Left ventricle myocardium inferior (tissue), 1 donor: Measurements from ENCODE around the gene KLK1. TPM values are rescaled to one million over a fixed set of nuclear protein-coding genes. Genes with fewer than 3 reads are reported as not detected.
"Not testable (repeated sequence)": the region's sequence is repeated elsewhere in the genome, so short reads cannot be mapped to it uniquely, and the experiment has no call there.

ENCODE experiments used
- DNase-seq: peaks from one replicate; pipeline ENCODE4 v3.0.0-alpha.2; 2020
- H3K27ac ChIP-seq: fragments of 200-600 bp; replicated peaks from 2 replicates; pipeline ENCODE4 v1.8.0; 2021
- H3K27me3 ChIP-seq: fragments of 200-600 bp; 2 replicates; pipeline ENCODE4 v1.8.0; 2021; ENCODE audit warnings: low read depth
- H3K36me3 ChIP-seq: fragments of 200-600 bp; 2 replicates; pipeline ENCODE4 v1.8.0; 2021
- H3K4me1 ChIP-seq: fragments of 200-600 bp; 2 replicates; pipeline ENCODE4 v1.8.0; 2021
- H3K4me3 ChIP-seq: fragments of 200-600 bp; 2 replicates; pipeline ENCODE4 v1.8.0; 2021; ENCODE audit warnings: mild to moderate bottlenecking, moderate library complexity
- H3K9me3 ChIP-seq: fragments of 200-600 bp; replicated peaks from 2 replicates; pipeline ENCODE4 v1.8.0; 2021
- intact Hi-C: fragments of 100-400 bp; cut with micrococcal nuclease; formaldehyde crosslinking; loops from one replicate; pipeline ENCODE4 v1.11.0; 2022
- total RNA-seq: library from RNA; stranded (reverse); fragmentation: NEBNext Ultra II Directional; extraction: Animal tissue kit (Norgen Biotek cat#: 25700); gene quantifications from one replicate; pipeline ENCODE4 v1.2.1, GENCODE V29; 2021
- TF ChIP-seq, protein P1 (sequence below): fragments of 200-600 bp; IDR thresholded peaks from 2 replicates; pipeline ENCODE4 v1.8.0; 2021; ENCODE audit warnings: antibody characterized with exemption, mild to moderate bottlenecking, borderline replicate concordance
- donor health status: DM: no; HTN: yes; CAD: no; lungs with severe emphysema.

Gene KLK1
- total RNA-seq, 1 donor from 2014 or later: 0.41 TPM

DNA sequence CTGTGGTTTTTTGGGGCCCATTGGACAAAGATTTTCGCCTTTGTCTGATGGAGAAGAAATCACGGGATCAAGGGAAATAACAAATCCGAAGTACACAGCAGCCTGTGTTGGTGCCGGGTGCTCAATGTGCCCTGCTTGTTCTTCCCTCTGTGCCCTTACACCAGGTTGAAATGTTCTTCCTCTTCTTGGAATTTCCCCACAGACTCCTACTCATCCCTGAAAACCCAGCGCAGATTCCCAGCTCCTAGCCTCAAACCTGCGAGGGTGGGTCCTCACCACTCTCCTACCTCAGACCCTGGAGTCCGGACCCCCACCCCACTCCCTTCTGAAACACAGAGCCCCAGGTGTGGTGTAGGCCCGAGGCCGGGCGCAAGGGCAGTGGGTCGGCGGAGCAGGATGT lies 38.3 kb downstream of the KLK1 start:
- intact Hi-C loops: no loop called here
- no peak overlapping the region for H3K4me3 ChIP-seq
- H3K36me3 ChIP-seq: no peaks in the 10 kb centered on the region
- no peaks in the 10 kb centered on the region for H3K9me3 ChIP-seq
- H3K27ac ChIP-seq: no peak overlapping the region
- H3K4me1 ChIP-seq: peaks cover 3% of the 10 kb centered on the region
- H3K27me3 ChIP-seq: peaks cover 35% of the 10 kb centered on the region
- TF ChIP-seq, protein P1, sequence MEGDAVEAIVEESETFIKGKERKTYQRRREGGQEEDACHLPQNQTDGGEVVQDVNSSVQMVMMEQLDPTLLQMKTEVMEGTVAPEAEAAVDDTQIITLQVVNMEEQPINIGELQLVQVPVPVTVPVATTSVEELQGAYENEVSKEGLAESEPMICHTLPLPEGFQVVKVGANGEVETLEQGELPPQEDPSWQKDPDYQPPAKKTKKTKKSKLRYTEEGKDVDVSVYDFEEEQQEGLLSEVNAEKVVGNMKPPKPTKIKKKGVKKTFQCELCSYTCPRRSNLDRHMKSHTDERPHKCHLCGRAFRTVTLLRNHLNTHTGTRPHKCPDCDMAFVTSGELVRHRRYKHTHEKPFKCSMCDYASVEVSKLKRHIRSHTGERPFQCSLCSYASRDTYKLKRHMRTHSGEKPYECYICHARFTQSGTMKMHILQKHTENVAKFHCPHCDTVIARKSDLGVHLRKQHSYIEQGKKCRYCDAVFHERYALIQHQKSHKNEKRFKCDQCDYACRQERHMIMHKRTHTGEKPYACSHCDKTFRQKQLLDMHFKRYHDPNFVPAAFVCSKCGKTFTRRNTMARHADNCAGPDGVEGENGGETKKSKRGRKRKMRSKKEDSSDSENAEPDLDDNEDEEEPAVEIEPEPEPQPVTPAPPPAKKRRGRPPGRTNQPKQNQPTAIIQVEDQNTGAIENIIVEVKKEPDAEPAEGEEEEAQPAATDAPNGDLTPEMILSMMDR: no peak
- no peak for DNase-seq

GRCh38 chr19:50784710-50785109 lies 38.9 kb downstream of the KLK1 start:
- intact Hi-C loops: no loop called here
- no peaks in the 10 kb centered on the region for H3K36me3 ChIP-seq

GRCh38 chr19:50783848-50784152 lies 39.8 kb downstream of the KLK1 start:
- DNase-seq, H3K27ac ChIP-seq, H3K9me3 ChIP-seq, H3K4me3 ChIP-seq, intact Hi-C loops, H3K4me1 ChIP-seq, H3K36me3 ChIP-seq: not testable (repeated sequence)
- H3K27me3 ChIP-seq: peaks cover 51% of the 10 kb centered on the region

More at GRCh38 chr19:50784710-50785109, 38.9 kb downstream of the KLK1 start:
- peaks cover 42% of the 10 kb centered on the region for H3K27me3 ChIP-seq
- TF ChIP-seq, protein P1: no peak
- DNase-seq: no peak
- no peak overlapping the region for H3K4me3 ChIP-seq
- H3K27ac ChIP-seq: no peak overlapping the region
- peaks cover 3% of the 10 kb centered on the region for H3K4me1 ChIP-seq
- no peaks in the 10 kb centered on the region for H3K9me3 ChIP-seq

DNA sequence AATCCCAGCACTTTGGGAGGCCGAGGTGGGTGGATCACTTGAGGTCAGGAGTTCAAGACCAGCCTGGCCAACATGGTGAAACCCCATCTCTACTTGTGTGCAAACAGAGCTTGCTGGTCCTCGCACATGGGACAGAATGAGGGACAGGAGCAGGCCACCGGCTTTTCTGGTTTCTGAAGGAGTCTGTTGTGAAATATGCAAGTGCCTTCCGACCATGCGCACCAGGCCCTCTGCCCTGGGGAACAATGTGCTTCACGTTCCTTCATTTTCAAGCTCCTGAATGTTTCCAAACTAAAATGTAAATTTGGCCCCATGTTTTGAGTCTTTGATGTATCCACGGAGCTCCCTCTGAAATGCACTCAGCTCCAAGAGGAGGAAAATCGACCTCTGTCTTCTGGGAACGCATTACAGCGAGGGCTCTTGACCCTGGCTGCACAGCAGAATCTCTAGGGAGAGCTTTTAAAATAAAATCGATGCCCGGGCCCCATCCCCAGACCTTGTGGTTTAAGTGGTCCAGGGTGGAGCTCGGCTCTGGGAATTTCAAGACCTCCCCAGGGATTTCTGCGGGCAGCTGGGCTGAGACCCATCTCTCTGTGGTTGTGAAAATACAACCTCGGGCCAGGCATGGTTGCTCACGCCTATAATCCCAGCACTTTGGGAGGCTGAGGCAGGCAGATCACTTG lies 42.7 kb downstream of the KLK1 start:
- Histone ChIP-seq H3K4me3 (no peak overlapping the region), H3K4me1 (peaks cover 3% of the 10 kb centered on the region), H3K27me3 (peaks cover 80% of the 10 kb centered on the region), H3K36me3 (no peaks in the 10 kb centered on the region), H3K27ac (no peak overlapping the region), H3K9me3 (peaks cover 11% of the 10 kb centered on the region)
- intact Hi-C loops: no loop called here
- no peak for DNase-seq
- TF ChIP-seq, protein P1: no peak

DNA sequence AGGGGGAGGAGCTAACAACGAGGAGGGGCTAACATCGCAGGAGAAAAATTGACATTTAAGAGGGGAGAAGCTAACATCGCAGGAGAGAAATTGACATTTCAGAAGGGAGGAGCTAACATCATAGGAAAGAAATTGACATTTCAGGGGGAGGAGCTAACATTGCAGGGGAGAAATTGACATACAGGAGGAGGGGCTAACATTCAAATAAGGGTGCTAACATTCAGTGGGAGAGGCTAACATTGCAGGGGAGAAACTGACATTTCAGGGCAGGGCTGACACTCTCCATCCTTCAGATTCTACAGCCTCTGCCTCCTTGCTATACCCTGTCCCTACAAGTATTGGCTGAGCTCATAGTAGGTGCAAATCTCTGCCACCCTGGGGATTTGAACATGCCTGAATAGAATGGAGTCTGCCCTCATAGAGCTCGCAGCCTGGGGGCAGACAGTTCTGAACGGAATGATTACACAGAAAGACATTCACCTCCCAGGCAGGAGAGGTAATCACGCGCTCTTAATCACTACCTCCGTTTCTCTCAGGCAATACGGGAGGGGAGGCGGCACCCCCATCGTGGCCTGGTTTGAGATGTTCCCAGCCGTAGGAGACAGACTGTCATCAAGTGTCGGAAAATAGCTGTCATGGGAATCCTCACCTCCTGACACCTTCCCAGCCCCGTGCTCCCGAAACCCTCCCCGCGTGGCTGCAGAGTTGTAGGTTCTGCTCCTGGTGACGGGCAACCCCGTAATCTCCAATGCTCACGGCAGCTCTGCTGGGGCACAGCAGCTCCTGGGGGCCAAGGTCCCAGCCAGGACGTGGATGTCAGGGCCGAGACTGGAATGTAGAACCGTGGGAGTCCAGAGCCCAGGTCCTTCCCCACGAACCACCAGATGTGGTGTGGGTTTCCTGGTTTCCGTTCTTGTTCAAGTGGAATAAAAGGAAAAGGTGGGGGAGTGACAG lies 43.8 kb downstream of the KLK1 start:
- TF ChIP-seq, protein P1: no peak
- H3K27me3 ChIP-seq: peaks cover 87% of the 10 kb centered on the region
- DNase-seq: no peak
- no peak overlapping the region for H3K4me3 ChIP-seq
- H3K4me1 ChIP-seq: peaks cover 3% of the 10 kb centered on the region
- peaks cover 11% of the 10 kb centered on the region for H3K9me3 ChIP-seq
- intact Hi-C loops: no loop called here
- H3K27ac ChIP-seq: no peak overlapping the region
- H3K36me3 ChIP-seq: no peaks in the 10 kb centered on the region

DNA sequence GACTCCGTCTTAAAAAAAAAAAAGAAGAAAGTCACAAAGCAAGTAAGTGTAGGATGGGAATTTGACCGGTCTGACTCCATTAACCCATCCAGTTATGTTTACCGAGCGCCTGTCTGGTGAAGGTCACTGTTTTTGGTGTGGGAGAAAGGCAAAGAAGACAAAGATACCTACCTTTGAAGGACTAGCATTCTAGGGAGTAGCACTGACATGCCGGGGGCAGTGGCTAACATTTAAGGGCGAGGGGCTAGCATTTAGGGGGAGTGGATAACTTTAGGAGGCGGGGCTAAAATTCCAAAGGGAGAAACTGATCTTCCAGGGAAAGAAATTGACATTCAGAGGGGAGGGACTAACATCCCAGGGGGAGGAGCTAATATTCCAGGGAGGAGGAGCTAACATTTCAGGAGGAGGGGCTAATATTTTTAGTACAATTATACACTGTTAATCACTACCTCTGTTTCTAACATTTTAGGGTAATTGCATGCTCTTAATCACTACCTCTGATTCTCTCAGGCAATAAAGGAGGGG lies 44.6 kb downstream of the KLK1 start:
- H3K9me3 ChIP-seq: peaks cover 11% of the 10 kb centered on the region
- H3K4me1 ChIP-seq: peaks cover 3% of the 10 kb centered on the region
- TF ChIP-seq, protein P1: no peak
- peaks cover 95% of the 10 kb centered on the region for H3K27me3 ChIP-seq
- DNase-seq: no peak
- no peak overlapping the region for H3K4me3 ChIP-seq
- H3K27ac ChIP-seq: no peak overlapping the region
- no peaks in the 10 kb centered on the region for H3K36me3 ChIP-seq
- intact Hi-C loops: no loop called here
